ENCODE measurements around the gene EGFL8.
"Not testable (repeated sequence)": the region's sequence is repeated elsewhere in the genome, so short reads cannot be mapped to it uniquely, and the experiment has no call there.

Gene EGFL8

DNA sequence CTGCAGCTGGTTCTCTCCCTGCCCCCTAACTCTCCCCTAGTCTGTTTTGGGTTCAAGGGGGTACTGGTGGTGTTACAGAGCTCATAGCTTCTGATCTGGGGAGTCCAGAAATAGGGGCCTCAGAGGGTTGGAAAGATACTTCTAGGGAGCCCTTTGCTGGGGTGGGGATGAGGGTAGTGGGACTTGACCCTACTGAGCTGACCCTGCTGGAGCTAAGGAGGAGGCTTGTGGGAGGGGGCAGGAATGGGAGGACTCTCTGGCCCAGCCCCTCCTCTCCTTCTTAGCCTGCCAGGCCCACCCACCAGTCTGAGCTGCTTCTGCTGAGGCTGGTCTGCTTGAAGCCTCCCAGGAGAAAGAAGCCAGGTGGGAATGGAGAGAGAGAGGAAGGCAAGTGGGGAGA, at the start of gene EGFL8:
Gene EGFL8, plus strand, starts transcription at position 301 of the 400 bp plus-strand sequence. CDS start 1,571 bp downstream, outside the sequence.
- no peak for DNase-seq (ENCODE audit: low read depth in 2 of 2, low spot score in 1 of 2)

GRCh38 chr6:32114796-32115195, 49.6 kb upstream of the EGFL8 start:
- DNase-seq (ENCODE audit: low read depth in 2 of 2, low spot score in 1 of 2), result no peak

- no peak for DNase-seq (ENCODE audit: low read depth in 2 of 2, low spot score in 1 of 2)
These were observed 48.8 kb upstream of the EGFL8 start for GRCh38 chr6:32115623-32116022.

DNA sequence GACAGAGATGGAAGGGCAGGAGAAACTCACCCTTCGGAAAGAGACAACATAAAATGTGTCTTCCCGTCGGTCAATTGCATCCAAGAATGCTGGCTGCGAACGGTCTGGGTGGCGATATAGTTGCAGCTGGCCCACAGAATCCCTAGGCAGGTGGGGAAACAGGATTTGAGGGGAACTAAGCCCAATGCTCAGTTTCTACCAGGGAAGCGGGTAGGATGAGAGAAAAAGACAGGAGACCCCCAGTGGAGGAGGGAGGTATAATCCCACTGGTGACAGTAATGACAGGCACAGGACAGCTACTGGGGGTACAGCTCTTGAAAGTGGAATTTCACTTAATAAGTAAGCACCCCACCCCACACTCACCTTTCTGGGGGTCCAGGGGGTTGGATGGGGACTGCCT, 47.7 kb upstream of the EGFL8 start:
- DNase-seq (ENCODE audit: low read depth in 2 of 2, low spot score in 1 of 2), result no peak

DNA sequence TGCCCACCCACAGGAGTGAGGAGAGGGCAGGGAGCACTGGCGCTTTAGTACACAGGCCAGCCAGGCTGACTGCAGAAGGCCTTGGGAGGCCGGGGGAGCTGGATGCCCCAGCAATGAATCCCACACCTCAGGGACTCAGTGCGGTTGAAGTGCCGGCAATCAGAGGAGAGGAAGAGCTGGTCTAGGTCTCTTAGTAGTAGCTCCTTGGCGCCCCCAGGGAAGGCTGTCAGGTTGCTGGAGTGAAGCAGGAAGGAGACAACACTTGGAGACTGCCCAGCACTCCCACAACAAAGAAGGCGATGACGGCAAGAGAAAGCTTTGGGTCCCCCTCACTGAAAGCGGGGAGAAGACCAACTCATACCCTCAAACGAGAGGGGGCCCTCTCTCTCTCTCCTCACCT, 46.9 kb upstream of the EGFL8 start:
- DNase-seq (ENCODE audit: low read depth in 2 of 2, low spot score in 1 of 2), result no peak

DNA sequence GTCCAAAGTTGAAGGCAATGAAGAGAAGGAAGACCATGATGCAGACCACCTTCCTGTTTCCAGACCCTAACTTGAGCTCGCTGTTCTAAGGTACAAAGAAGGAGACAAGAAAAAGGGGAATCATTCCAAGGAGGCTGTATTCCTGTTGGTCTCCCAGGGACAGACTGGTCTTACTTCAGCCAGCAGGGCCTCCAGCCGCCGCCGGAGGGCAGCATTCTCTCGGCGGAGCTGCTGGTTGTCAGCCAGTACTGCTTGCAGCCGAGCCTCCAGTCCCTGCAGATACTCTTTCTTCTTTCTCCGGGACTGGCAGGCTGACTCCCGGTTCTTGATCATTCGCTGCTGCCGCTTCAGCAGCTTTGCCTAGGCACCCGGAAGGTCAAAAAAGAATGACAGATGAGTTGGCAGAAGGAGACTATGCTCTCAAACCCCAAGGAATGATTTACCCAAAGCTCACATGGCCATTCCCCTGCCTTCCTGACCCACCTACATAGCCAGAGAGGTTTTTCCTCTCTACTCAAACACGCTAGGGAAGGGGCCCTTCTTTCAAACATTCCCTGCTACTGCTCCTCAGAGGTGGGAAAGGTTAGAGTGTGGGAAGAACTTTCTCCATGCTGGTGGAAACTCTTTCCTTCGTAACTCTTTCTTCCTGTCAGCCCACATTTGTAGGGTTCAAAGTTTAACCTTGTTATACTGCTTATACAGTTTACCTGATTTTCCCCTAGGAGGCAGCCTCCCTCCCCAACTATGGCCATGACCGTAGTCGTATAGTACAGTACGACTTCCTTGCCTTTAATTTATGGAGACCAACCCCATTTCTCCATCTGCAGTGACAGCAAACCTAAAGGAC, 45.4 kb upstream of the EGFL8 start:
- DNase-seq (ENCODE audit: low read depth in 2 of 2, low spot score in 1 of 2), result peak; percentile 24

- DNase-seq (ENCODE audit: low read depth in 2 of 2, low spot score in 1 of 2), result no peak
These were observed 43.8 kb upstream of the EGFL8 start for GRCh38 chr6:32120573-32121059.

DNA sequence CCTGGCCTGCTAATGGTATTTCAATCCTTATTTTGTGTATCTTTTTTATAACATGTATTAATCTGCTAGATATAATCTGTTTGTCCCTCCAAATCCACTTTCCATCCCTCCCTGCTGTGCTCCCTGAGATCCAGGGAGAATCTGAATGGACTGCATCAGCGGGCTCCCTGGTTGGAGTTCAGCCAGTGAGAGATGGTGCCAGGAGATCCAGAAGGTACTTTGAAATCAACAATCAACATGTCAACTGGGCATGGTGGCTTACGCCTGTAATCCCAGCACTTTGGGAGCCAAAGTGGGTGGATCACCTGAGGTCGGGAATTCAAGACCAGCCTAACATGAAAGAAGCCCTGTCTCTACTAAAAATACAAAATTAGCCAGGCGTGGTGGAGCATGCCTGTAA, 40.7 kb upstream of the EGFL8 start:
- DNase-seq (ENCODE audit: low read depth in 2 of 2, low spot score in 1 of 2), result no peak

DNA sequence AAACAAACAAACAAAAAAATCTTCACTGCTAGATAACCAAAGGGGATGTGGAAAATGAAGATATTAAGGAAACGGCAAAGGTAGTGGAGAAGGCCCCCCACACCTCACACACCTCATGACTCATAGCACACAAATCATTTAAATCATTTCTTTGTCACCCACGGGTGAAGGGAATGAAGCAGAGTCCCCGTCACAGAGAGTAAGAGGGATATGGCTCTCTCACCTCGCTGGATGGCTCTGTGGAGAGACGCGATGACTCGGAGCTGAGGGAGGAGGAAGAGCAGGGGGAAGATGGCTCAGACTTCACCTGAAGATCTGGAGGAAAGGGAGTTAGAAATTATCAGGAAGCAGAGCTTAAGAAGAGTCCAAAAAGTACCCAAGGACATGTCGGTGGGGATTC, 37.5 kb upstream of the EGFL8 start:
- no peak for DNase-seq (ENCODE audit: low read depth in 2 of 2, low spot score in 1 of 2)

DNA sequence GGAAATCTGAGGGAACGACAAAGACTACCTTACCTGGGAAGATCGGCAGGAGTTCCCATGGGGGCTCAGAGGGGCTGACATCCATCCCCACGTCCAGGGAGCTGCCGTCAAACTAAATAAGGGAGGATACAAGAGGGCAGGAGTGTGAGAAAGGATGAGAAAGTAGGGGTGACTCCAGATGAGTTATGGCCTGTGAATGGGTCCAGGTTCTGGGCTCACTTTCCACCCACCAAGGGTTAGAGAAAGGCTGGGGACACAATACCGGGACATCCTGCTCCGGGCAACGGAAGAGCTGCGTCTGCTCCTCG, 37.0 kb upstream of the EGFL8 start:
- DNase-seq (ENCODE audit: low read depth in 2 of 2, low spot score in 1 of 2), result no peak

- peak; percentile 94 to 97 for DNase-seq (ENCODE audit: low read depth in 2 of 2, low spot score in 1 of 2)
These were observed 36.4 kb upstream of the EGFL8 start, which contains the start of gene ATF6B for GRCh38 chr6:32127717-32128592. Gene ATF6B (minus strand): TSS chr6:32128246. CDS start chr6:32128207, 39 bp downstream.

- no peak for DNase-seq (ENCODE audit: low read depth in 2 of 2, low spot score in 1 of 2)
These were observed 35.6 kb upstream of the EGFL8 start for GRCh38 chr6:32128751-32129296.

GRCh38 chr6:32129297-32130088, 34.9 kb upstream of the EGFL8 start:
- DNase-seq (ENCODE audit: low read depth in 2 of 2, low spot score in 1 of 2), result no peak

DNA sequence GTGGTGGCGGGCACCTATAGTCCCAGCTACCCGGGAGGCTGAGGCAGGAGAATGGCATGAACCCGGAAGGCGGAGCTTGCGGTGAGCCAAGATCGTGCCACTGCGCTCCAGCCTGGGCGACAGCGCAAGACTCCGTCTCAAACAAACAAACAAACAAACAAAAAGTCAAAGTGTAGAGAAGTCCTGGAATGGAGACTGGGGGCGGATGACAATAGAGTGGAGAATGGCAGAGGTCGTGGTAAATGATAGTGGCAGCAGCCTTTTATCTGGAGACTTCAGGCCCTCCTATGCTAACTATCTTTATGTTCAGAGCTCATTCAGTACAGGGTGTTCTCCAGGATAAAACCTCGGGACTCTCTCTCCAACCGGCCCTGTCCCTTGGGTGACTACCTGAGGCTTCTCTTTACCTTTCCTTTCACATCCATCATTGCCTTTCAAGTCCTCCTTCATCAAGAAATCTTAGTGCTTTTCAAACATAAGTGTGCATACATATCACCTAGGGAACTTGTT, 32.9 kb upstream of the EGFL8 start:
- no peak for DNase-seq (ENCODE audit: low read depth in 2 of 2, low spot score in 1 of 2)

GRCh38 chr6:32132110-32132509, 32.3 kb upstream of the EGFL8 start:
- no peak for DNase-seq (ENCODE audit: low read depth in 2 of 2, low spot score in 1 of 2)

GRCh38 chr6:32133786-32134185, 30.6 kb upstream of the EGFL8 start:
- DNase-seq (ENCODE audit: low read depth in 2 of 2, low spot score in 1 of 2), result no peak

DNA sequence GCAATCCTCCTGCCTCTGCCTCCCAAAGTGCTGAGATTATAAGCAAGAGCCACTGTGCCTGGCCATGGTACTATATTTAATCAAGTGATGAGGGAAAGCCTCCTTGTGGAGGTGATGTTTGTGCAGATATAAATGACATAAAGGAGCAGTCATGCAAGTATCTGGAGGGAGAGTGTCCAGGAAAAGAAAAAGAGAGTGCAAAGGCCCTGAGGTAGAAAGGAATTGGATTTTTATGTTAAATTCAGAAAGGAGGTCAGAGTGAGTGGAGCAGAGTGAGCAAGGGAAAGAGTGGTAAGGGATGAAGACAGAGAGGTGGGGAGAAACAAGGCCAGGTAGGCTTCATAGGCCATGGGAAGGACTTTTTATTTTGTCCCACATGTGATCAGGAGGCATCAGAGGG, 26.9 kb upstream of the EGFL8 start:
- DNase-seq (ENCODE audit: low read depth in 2 of 2, low spot score in 1 of 2), result no peak

DNA sequence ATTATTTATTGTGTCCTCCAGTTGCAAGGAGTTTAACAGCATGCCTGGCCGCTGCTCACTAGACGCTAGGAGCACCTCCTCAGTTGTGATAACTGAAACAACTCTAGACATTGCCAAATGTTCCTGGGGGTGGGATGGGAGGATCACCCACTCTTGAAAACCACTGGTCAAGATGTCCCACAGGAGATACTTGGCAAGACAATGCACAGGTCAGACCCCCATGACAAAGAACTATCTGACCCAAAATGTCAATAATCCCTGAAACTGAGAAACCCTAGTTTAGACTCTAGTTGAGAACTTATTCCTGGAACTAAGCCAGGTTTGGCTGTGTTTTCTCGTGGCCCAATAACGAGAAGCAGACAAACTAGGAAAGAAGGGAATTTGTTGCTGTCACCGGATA, 24.8 kb upstream of the EGFL8 start:
- DNase-seq (ENCODE audit: low read depth in 2 of 2, low spot score in 1 of 2), result no peak

GRCh38 chr6:32140420-32141046, 23.9 kb upstream of the EGFL8 start:
- DNase-seq (ENCODE audit: low read depth in 2 of 2, low spot score in 1 of 2), result no peak

GRCh38 chr6:32144238-32144637, 20.2 kb upstream of the EGFL8 start:
- not testable (repeated sequence) for DNase-seq (ENCODE audit: low read depth in 2 of 2, low spot score in 1 of 2)
